Measurements from ENCODE around the gene SRC. TPM values are rescaled to one million over a fixed set of nuclear protein-coding genes. Genes with fewer than 3 reads are reported as not detected.
"Not testable (repeated sequence)": the region's sequence is repeated elsewhere in the genome, so short reads cannot be mapped to it uniquely, and the experiment has no call there.

SRC gene
- total RNA-seq, 4 donors from 2014 or later = 1.0 to 2.3 (median 1.8) TPM

GRCh38 chr20:37334450-37334849 lies 11.5 kb upstream of the SRC start:
- Histone ChIP-seq H3K9me3 (no peaks in the 10 kb centered on the region), H3K4me3 (no peak overlapping the region), H3K27me3 (no peaks in the 10 kb centered on the region), H3K27ac (no peak overlapping the region), H3K36me3 (no peaks in the 10 kb centered on the region), H3K4me1 (no peaks in the 10 kb centered on the region)
- ATAC-seq = no peak
- no peak for DNase-seq
- TF ChIP-seq CTCF (IDR thresholded peaks at IDR 0.05 in 4 of 5, conservative IDR thresholded peaks at IDR 0.05 in 1 of 5) (no peak), POLR2A (IDR thresholded peaks at IDR 0.05) (no peak)
- intact Hi-C loops (cut with DNase I; ENCODE audit: low total_unique reads) = no loop called here
- in situ Hi-C loops (cut with MboI; ENCODE audit: low sequenced_read_pairs in 4 of 4) = no loop called here

GRCh38 chr20:37335642-37336368 lies 10.1 kb upstream of the SRC start:
- Histone ChIP-seq H3K36me3 (no peaks in the 10 kb centered on the region), H3K9me3 (no peaks in the 10 kb centered on the region), H3K27ac (peak overlapping the region; percentile 28 to 63 (median 37)), H3K27me3 (no peaks in the 10 kb centered on the region), H3K4me3 (no peak overlapping the region), H3K4me1 (no peaks in the 10 kb centered on the region)
- ATAC-seq (no peak), DNase-seq (no peak)
- intact Hi-C loops (cut with DNase I; ENCODE audit: low total_unique reads) = no loop called here
- no peak for TF ChIP-seq POLR2A (IDR thresholded peaks at IDR 0.05)
- TF ChIP-seq CTCF (IDR thresholded peaks at IDR 0.05 in 4 of 5, conservative IDR thresholded peaks at IDR 0.05 in 1 of 5) = no peak
- in situ Hi-C loops (cut with MboI; ENCODE audit: low sequenced_read_pairs in 4 of 4) = no loop called here

GRCh38 chr20:37336369-37337207 lies 9.4 kb upstream of the SRC start:
- TF ChIP-seq POLR2A (IDR thresholded peaks at IDR 0.05) (no peak), CTCF (IDR thresholded peaks at IDR 0.05 in 4 of 5, conservative IDR thresholded peaks at IDR 0.05 in 1 of 5) (no peak)
- Histone ChIP-seq H3K36me3 (no peaks in the 10 kb centered on the region), H3K4me3 (no peak overlapping the region), H3K27ac (peak overlapping the region in 3 of 4 donors; percentile 28 to 63 (median 41)), H3K4me1 (no peaks in the 10 kb centered on the region), H3K9me3 (no peaks in the 10 kb centered on the region), H3K27me3 (no peaks in the 10 kb centered on the region)
- intact Hi-C loops (cut with DNase I; ENCODE audit: low total_unique reads) (no loop called here), in situ Hi-C loops (cut with MboI; ENCODE audit: low sequenced_read_pairs in 4 of 4) (no loop called here)
- ATAC-seq = peak; percentile 42 to 50
- peak in 1 of 2 donors; percentile 48 for DNase-seq

GRCh38 chr20:37337208-37337991 lies 8.5 kb upstream of the SRC start:
- in situ Hi-C loops (cut with MboI; ENCODE audit: low sequenced_read_pairs in 4 of 4) = no loop called here
- Histone ChIP-seq H3K4me3 (no peak overlapping the region), H3K27ac (peak overlapping the region in 2 of 4 donors; percentile 10 to 46), H3K9me3 (no peaks in the 10 kb centered on the region), H3K36me3 (no peaks in the 10 kb centered on the region), H3K4me1 (no peaks in the 10 kb centered on the region), H3K27me3 (no peaks in the 10 kb centered on the region)
- no peak for ATAC-seq
- DNase-seq = no peak
- no peak for TF ChIP-seq CTCF (IDR thresholded peaks at IDR 0.05 in 4 of 5, conservative IDR thresholded peaks at IDR 0.05 in 1 of 5)
- TF ChIP-seq POLR2A (IDR thresholded peaks at IDR 0.05) = no peak
- intact Hi-C loops (cut with DNase I; ENCODE audit: low total_unique reads) = no loop called here

- in situ Hi-C loops (cut with MboI; ENCODE audit: low sequenced_read_pairs in 4 of 4); intact Hi-C loops (cut with DNase I; ENCODE audit: low total_unique reads): not testable (repeated sequence)
These were observed 7.6 kb upstream of the SRC start for GRCh38 chr20:37338380-37338779.

More at GRCh38 chr20:37338380-37338779, 7.6 kb upstream of the SRC start:
- H3K27me3 ChIP-seq, H3K27ac ChIP-seq, H3K36me3 ChIP-seq, ATAC-seq, H3K4me1 ChIP-seq, DNase-seq, H3K4me3 ChIP-seq, H3K9me3 ChIP-seq: not testable (repeated sequence)

All from gastrocnemius medialis (tissue), 4 donors.